Kidney (tissue), 14 donors: ENCODE data around the gene ZNF70. TPM values are rescaled to one million over a fixed set of nuclear protein-coding genes. Genes with fewer than 3 reads are reported as not detected.

ENCODE experiments used
- DNase-seq, 5 donors: peaks; one replicate each; pipeline ENCODE4 v3.0.0-alpha.2; 2013 to 2020
- FAIRE-seq: peaks from 2 replicates; lab custom pipeline; 2012; peaks lifted over from hg19 to GRCh38; lab: Jason Lieb, UNC
- H3K27ac ChIP-seq, 2 donors: one replicate each; pipeline ENCODE4 v1.7.0; 2013; ENCODE audit warnings: low read depth in 2 of 2, low read length in 2 of 2, inconsistent platforms in 1 of 2
- H3K27me3 ChIP-seq: one replicate; pipeline ENCODE4 v1.7.1; 2013; ENCODE audit warnings: low read length, inconsistent platforms; ENCODE audit not compliant: control insufficient read depth, insufficient read depth
- H3K36me3 ChIP-seq, 3 donors: one replicate each; pipeline versions ENCODE4 v1.7.0 to v1.7.1; 2013; ENCODE audit warnings: low read length in 3 of 3, control low read depth in 1 of 3, inconsistent platforms in 1 of 3; ENCODE audit not compliant: insufficient read depth in 3 of 3, control insufficient read depth in 2 of 3
- H3K4me1 ChIP-seq, 3 donors: one replicate each; pipeline versions ENCODE4 v1.7.0 to v1.7.1; 2013; ENCODE audit warnings: low read length in 3 of 3, inconsistent platforms in 1 of 3, low read depth in 1 of 3; ENCODE audit not compliant: control insufficient read depth in 2 of 3, insufficient read depth in 2 of 3
- H3K4me3 ChIP-seq, 3 donors: one replicate each; pipeline versions ENCODE4 v1.7.0 to v1.8.1; 2013; ENCODE audit warnings: low read length in 3 of 3, control low read depth in 1 of 3, inconsistent platforms in 1 of 3
- H3K9ac ChIP-seq, 3 donors: one replicate each; pipeline versions ENCODE4 v1.7.0 to v1.7.1; 2013; ENCODE audit warnings: low read length in 3 of 3, control low read depth in 1 of 3, inconsistent platforms in 1 of 3
- H3K9me3 ChIP-seq, 3 donors: one replicate each; pipeline versions ENCODE4 v1.7.0 to v1.7.1; 2013; ENCODE audit warnings: low read length in 3 of 3, control low read depth in 1 of 3, inconsistent platforms in 1 of 3; ENCODE audit not compliant: control insufficient read depth in 2 of 3, insufficient read depth in 1 of 3
- intact Hi-C: fragments of 100-400 bp; cut with DNase I; formaldehyde crosslinking; loops from one replicate; pipeline ENCODE4 v1.11.1; 2022
- polyA plus RNA-seq: library from polyadenylated mRNA; stranded (reverse); fragments of 350-450 nt; fragmentation: Illumina TruSeq; extraction: RNeasy Lipid Tissue Mini Kit (QIAGEN cat#74804); gene quantifications from one replicate; pipeline ENCODE4 v1.2.3, GENCODE V29; 2014; ENCODE audit warnings: low read depth, low replicate concordance; ENCODE audit not compliant: insufficient read depth
- total RNA-seq: library from RNA; stranded (reverse); fragmentation: NEBNext Ultra II Directional; extraction: Animal tissue kit (Norgen Biotek cat#: 25700); gene quantifications from one replicate; pipeline ENCODE4 v1.2.1, GENCODE V29; 2021
- TF ChIP-seq, protein P1 (sequence below): IDR thresholded peaks from 3 replicates; pipeline ENCODE4 v1.5.1; 2012; ENCODE audit warnings: mild to moderate bottlenecking, moderate library complexity, borderline replicate concordance; ENCODE audit not compliant: insufficient read depth; ENCODE audit errors: extremely low read depth
- donor health status: control.
- donor health status: control.
- donor health status: control.
- donor health status: control.
- donor health status: control.
- donor health status: DM: yes; HTN: yes; CAD: no.
- donor health status: Normal renal cell carcinoma (clear cell type).

ZNF70 gene
- total and polyA plus RNA-seq, 2 donors from 2014 or later = 1.1 to 6.6 TPM

DNA sequence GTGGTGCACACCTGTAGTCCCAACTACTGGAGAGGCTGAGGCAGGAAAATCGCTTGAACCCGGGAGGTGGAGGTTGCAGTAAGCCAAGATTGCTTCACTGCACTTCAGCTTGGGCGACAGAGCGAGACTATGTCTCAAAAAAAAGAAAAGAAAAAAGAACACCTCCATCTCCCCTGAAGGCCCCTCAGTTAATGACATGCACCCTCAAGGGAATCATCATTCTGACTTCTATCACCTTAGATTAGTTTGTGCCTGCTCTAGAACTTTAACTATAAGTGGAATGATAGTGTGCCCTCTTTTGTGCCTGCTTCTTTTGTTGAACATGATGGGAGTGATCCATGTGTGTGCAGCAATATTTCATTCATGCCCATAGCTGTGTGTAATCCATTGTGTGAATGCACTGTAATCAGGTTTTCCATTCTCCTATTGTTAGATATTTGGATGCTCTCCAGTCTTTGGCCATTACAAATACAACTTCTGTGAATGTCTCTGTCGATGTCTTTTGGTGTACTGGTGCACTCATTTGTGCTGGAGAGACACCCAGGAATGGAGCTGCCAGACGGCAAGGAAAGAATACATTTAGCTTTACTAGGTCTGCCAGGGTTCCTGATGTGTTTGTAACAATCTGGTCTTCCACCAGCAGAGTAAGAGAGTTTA lies 4.2 kb upstream of the ZNF70 start:
- TF ChIP-seq, protein P1, sequence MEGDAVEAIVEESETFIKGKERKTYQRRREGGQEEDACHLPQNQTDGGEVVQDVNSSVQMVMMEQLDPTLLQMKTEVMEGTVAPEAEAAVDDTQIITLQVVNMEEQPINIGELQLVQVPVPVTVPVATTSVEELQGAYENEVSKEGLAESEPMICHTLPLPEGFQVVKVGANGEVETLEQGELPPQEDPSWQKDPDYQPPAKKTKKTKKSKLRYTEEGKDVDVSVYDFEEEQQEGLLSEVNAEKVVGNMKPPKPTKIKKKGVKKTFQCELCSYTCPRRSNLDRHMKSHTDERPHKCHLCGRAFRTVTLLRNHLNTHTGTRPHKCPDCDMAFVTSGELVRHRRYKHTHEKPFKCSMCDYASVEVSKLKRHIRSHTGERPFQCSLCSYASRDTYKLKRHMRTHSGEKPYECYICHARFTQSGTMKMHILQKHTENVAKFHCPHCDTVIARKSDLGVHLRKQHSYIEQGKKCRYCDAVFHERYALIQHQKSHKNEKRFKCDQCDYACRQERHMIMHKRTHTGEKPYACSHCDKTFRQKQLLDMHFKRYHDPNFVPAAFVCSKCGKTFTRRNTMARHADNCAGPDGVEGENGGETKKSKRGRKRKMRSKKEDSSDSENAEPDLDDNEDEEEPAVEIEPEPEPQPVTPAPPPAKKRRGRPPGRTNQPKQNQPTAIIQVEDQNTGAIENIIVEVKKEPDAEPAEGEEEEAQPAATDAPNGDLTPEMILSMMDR = no peak
- DNase-seq (no peak), FAIRE-seq (no peak)
- no peaks in the 10 kb centered on the region for H3K36me3 ChIP-seq
- peaks cover 0 to 1% (median 0%) of the 10 kb centered on the region in 3 donors for H3K4me1 ChIP-seq
- H3K9me3 ChIP-seq = no peaks in the 10 kb centered on the region
- no peak overlapping the region for H3K9ac ChIP-seq
- H3K27ac ChIP-seq = no peak overlapping the region
- no peaks in the 10 kb centered on the region for H3K27me3 ChIP-seq
- no peak overlapping the region for H3K4me3 ChIP-seq
- intact Hi-C loops = no loop called here

- DNase-seq (no peak), FAIRE-seq (no peak)
- H3K36me3 ChIP-seq = no peaks in the 10 kb centered on the region
- H3K9ac ChIP-seq = no peak within 1 kb of the TSS
- H3K9me3 ChIP-seq = no peaks in the 10 kb centered on the region
- intact Hi-C loops = no loop called here
- H3K4me3 ChIP-seq = no peak within 1 kb of the TSS
- TF ChIP-seq, protein P1 = no peak
- no peak within 1 kb of the TSS for H3K27ac ChIP-seq
- peaks cover 0 to 7% (median 0%) of the 10 kb centered on the region in 3 donors for H3K4me1 ChIP-seq
- no peaks in the 10 kb centered on the region for H3K27me3 ChIP-seq
These were observed 3.5 kb upstream of the ZNF70 start, which contains the start of gene VPREB3 for GRCh38 chr22:23754220-23754919. Gene VPREB3, minus strand, starts transcription at chr22:23754425. Its CDS starts 62 bp downstream, at chr22:23754363.

- intact Hi-C loops = no loop called here
- Histone ChIP-seq H3K27me3 (no peaks in the 10 kb centered on the region), H3K9me3 (no peaks in the 10 kb centered on the region), H3K27ac (no peak overlapping the region), H3K36me3 (no peaks in the 10 kb centered on the region), H3K4me1 (peaks cover 0 to 7% (median 0%) of the 10 kb centered on the region in 3 donors), H3K9ac (no peak overlapping the region), H3K4me3 (no peak overlapping the region)
- TF ChIP-seq, protein P1 = no peak
- DNase-seq = no peak
- FAIRE-seq = no peak
These were observed 2.5 kb upstream of the ZNF70 start for GRCh38 chr22:23753385-23753784.
